Hematopoietic multipotent progenitor cell treated with erythropoietin and hydrocortisone succinate and interleukin-3 and kit ligand, for 4 days (in vitro differentiated cells): ENCODE data around the gene CARD10.

ENCODE experiments used
- DNase-seq: peaks from one replicate; pipeline ENCODE4 v3.0.0-alpha.2; 2015

Gene CARD10

DNA sequence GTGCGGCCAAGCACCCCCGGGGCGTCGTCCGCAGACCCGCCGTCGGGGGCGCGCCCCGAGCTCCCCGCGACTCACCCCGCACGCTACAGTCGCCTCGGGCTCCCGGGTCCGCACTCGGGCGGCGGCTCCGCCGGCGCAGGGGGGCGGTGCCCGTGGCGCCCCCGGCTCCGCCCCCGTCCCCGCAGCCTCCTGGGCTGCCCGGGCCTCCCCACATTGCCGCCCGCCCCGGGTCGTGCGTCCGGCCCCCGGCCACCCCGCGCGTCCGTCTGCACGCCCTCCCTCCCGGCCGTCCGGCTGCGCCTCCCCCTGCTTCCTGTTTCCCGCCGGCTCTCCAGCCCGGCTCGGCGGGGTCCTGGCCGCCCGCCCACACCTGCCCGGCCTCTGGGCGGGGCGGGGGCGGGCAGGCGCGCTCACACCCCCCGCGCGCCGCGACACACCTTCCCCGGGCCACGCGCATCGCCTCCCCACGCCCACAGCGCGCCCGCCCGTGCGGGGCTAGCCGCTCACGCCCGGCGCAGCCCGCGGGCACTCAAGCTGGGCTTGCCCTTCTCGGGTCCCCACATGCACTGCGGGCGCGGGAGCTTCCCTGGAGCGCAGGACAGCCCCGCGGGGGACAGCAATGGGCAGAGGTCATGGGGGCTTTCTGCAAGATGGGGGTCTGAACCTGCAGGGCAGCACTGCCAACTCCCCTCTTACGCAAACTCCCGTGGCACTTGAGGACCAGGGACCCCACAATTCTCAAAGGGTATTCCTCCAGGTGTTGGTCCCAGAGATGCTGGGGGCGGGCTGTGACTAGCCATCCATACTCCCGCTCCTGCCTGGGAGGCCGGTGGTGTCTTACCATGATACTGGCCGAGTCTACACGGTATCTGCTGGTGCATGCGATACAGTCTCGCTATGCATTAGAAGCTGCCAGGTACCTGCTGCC is at the start of gene CARD10:
TSS of gene CARD10 (minus strand) at position 148 of the 928 bp plus-strand sequence. CDS start 215 bp downstream, outside the sequence.
- DNase-seq: peak; percentile 35

DNA sequence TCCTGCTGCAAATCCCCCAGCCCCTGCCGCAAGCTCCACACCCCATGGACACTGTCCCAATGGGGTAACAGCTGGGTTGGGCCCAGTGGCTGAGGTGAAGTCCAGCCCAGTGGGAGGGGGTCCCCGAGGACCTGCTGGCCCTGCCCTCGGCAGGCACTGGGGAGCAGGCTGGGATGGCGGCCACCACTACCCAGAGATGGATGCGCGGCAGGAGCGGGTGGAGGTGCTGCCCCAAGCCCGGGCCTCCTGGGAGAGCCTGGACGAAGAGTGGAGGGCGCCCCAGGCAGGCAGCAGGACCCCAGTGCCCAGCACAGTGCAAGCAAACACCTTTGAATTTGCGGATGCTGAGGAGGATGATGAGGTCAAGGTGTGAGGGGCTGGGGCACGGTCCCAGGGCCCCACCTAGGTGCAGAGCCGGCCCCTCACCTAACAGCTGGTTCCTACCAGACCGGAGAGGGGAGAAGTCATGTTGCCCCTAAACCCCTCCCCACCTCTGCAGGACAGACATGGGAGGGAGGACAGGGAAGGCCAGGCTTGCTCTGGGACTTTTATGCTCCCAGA is 49.3 kb upstream of the CARD10 start:
- DNase-seq: no peak

DNA sequence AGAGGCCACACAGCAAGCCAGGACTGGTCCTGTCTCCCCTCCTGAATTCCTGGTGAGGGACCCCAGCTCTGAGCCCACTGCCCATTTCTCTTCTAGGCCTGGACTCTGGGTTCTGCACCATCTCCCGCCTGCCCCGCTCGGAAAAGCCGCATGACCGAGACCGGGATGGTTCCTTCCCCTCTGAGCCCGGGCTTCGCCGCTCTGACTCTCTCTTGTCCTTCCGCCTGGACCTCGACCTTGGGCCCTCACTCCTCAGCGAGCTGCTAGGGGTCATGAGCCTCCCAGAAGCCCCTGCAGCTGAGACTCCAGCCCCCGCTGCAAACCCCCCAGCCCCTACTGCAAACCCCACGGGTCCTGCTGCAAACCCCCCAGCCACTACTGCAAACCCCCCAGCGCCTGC is 48.8 kb upstream of the CARD10 start:
- no peak for DNase-seq

DNA sequence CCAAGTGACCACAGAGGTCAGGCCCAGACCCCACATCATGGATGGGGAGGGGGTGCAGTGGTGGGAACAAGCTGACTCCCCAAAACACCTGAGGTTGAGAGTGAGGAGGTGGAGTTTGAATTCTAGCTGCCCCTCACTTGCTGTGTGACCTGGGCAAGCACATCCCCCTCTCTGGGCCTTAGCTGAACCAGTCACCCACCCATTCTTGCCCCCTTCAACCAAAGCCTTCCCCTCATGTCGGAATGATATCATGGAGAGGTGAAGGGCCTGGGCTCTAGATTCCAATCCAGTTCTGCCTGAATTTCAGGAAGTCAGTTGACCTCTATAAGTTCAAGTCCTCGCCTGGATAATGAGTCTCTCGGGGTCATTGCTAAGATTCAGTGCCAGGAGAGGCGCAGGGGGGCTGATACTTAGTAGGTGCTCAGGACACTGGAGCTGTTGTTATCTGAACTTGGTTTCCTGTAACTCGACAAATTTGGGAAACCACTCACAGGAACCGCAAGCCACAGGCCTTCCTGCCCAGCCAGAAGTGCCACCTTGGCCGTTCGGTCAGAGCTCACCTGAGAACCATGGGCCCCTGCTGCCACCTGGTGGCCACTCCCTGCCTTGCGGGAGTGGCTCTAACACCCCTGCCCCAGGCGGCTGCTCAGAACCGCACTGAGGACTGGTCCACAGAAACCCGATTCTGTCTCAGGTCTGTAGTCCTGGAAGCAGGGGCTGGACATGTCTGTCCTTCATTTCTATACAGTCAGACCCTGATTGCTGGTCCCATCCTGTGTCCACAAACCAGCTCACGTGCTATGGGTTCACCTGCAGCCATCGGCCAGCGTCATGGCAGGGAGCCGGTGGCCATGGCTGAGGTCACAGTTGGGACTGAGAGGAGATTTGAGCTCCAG is 47.9 kb upstream of the CARD10 start:
- DNase-seq: peak; percentile 88

DNA sequence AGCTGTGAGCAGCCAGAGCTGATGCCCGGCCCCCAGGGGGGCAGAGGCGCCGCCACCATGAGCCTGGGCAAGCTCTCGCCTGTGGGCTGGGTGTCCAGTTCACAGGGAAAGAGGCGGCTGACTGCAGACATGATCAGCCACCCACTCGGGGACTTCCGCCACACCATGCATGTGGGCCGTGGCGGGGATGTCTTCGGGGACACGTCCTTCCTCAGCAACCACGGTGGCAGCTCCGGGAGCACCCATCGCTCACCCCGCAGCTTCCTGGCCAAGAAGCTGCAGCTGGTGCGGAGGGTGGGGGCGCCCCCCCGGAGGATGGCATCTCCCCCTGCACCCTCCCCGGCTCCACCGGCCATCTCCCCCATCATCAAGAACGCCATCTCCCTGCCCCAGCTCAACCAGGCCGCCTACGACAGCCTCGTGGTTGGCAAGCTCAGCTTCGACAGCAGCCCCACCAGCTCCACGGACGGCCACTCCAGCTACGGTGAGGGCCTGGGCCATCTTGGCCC is 47.2 kb upstream of the CARD10 start:
- peak; percentile 25 for DNase-seq

DNA sequence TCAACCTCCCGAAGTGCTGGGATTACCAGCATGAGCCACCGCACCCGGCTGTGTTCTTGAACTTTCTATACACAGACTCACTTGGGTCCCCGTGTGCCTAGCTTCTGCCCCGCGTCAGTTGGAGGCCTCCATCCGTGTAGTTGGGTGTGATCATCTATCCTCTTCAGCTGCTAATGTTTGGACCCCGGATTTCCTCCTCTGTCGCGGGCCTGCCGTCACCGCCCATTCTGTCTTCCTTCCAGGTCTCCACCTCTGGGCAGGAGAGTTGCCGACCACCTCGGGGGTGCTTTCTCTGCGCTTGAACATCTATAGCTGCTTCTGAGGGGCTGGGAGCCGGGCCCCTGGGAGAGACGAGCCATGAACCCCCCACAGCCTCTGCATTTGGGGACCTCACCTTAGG is 46.6 kb upstream of the CARD10 start:
- DNase-seq: no peak

DNA sequence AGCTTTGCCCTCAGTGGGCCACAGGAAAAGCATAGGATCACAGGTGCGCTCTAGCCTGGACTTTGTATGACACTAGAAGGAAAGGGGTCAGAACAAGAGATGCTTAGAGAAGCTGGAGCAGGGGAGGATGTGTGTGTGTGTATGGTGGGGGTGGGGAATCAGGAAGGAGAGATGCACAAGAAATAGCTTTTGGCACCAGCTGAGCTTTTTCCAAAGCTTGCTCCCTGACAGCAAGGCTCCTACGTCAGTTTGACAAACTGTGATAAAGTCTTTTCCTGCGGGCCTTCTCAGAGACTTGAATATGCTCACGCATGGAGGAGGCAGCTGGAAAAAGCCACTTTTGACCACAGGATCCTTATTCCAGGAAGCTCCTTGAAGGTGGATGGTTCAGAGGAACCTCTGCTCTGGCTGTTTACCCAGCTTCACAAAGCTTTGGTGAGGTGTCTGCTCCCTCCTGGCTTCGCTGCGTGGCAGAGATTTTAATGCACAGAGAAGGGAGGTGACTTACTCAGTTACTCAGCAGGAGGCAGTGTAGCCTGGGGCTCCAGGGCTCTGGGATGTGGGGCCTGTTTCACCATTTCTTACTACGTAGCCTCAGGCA is 45.0 kb upstream of the CARD10 start:
- no peak for DNase-seq

DNA sequence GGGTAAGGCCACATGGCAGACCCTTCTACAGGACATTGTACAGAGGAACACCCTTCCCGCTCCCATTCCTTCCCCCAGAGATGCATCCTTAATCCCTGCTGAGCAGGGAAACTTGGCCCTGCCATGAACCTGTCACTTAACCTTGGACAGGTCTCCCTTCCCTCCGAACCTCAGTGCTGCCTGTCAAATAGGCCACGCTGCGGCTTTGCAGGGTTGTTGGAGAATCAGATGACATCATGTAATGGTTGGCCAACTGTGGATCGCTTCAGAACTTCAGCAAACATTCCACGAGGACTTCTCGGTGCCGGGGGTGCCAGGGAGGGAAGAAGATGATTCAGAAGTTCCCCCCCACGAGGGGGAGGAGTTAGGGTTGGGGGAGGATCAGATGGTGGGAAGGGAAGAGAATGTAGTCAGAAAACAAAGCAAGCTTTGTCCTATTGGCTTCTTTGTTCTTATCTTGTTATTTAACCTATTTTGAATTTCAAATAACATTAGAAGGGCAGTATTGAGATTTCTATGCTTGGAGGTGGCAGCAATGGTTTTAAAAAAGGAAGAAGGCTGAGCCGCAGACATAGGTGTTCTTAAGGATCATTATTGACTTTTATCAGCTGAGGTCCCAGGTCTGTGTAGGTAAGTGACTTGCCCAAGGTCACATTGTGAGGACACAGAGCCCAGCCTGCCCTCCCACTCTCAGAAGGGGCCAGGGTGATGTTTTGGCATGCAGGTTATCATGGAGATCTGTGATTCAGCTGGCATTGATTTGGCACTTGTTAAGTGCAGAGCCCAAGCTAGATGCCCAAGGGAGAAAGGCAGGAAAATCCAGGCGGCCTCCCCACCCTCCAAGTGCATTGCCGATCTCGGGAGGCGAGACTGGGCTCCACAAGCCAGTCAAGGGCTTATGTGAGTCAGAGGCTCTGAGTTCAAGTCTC is 44.2 kb upstream of the CARD10 start:
- DNase-seq: no peak

- DNase-seq: no peak
Observed at GRCh38 chr22:37562049-37562875, 43.0 kb upstream of the CARD10 start.

DNA sequence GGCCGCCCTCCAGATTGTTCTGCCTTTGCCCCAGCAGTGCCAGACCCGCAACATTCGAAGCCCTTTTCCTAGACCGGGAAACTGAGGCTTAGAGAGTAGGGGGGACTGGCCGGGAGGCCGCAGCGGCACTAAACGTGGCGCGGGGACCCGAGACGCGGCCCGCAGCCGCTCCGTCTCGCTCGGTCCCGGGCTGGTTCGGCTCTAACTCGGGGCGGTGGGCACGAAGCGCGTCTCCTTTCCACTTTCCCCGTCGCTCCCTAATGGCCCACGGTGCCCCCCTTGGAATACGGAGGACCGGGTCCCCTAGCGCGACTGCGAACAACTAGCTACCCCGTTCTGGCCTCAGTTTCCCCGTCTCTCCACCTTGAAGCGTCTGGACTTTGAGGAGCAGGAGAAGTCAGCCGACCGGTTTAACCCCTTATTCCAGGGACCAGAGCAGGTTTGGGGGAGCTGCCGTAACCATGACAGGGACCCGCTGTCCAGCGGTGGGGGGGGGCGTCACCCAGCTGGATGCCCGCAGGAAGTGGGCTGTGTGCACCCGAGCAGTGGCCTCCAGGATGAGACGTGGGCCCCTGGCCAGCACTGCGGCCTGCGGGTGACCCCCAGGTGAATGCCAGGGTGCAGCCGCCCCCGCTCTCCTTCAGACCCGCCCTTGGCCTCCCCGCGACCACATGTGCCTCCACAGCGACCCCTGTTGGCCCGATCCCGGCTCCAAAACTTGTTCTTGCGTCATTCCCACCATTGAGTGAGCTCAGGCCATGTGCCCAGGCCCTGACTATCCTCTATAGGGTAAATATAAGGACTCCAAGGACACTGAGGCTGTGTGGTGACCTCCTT is 42.2 kb upstream of the CARD10 start:
- DNase-seq: peak; percentile 90

DNA sequence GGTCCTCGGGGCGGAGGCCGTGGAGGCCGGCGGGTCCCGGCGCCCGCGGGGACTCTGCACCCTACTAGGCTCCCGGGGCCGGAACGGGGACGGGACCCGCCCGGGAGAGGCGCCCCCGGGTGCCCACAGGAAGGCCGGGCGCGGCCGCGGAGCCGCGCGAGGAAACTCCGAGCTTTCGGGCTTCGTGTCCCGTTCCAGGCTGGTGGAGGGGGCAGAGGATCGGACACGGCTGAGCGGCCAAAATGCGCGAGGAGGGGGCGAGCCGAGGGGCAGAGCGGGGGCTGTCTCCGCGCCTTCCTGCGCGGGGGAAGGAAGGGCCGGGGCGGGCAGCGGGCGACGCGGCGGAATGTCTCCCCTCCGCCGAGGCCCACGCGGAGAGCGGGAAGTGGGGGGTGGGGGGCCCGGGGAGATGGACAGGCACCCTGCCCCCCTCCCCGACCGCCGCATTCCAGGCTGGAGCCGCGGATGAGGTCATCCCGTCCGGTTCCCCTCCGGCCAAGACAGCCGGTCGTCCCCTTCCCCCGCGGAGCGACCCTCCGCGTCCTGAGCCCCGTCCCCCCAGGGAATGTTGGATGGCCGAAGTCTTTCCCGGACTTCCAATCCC is 41.5 kb upstream of the CARD10 start:
- DNase-seq: no peak

GRCh38 chr22:37559901-37560607 is 40.8 kb upstream of the CARD10 start, which contains the start of gene CDC42EP1:
CDC42EP1 (plus strand) TSS chr22:37560480; CDS start chr22:37566350, 5,870 bp downstream.
- DNase-seq: no peak

DNA sequence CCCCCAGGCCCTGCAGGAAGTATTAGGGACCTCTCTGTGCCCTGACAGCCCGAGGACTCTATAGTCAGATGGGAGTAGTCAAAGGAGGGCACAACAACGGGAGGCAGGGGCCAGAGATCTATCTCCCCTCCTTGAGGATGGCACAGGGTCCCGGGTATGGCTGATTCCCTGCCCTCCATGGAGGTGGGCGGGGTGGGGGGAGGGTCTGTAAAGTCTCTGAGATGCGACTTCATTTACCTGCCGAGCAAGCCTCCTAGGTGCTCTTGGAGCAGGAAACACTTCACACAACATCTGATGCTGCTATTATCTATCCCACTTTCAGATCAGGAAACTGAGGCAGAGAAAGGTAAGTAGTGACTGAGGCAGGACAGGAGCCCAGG is 40.3 kb upstream of the CARD10 start:
- no peak for DNase-seq

DNA sequence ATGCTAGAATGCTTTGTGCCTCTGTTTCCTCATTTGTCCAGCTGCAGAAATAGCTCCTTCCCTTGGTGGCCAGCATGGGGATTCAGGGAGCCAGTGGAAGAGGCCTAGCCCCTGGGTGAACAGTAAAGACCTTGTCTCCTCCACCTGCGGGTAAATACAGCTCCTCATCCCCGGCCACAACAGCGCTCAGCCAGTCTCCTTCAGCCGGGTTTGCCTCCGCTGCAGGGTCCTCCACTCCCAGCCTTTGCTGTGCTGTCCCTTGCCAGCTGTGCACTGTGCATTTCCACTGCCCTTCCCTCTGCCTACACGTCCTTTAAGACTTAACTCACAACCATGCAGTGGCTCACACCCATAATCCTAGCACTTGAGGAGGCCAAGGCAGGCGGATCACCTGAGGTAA is 39.6 kb upstream of the CARD10 start:
- DNase-seq: no peak

- DNase-seq: no peak
Observed at GRCh38 chr22:37557321-37558001, 38.2 kb upstream of the CARD10 start.

- peak; percentile 21 for DNase-seq
Observed at GRCh38 chr22:37556710-37557109, 37.5 kb upstream of the CARD10 start.

GRCh38 chr22:37555029-37555428 is 35.8 kb upstream of the CARD10 start:
- no peak for DNase-seq

- no peak for DNase-seq
Observed at GRCh38 chr22:37553725-37554124, 34.5 kb upstream of the CARD10 start.
